ENCODE results near the gene SEZ6L2.
A peak's percentile ranks its signal among the peaks of the same experiment; 100 is the strongest.

GRCh38 chr16:29848420-29849297 is 50.7 kb downstream of the SEZ6L2 start:
- TF ChIP-seq, protein P1, sequence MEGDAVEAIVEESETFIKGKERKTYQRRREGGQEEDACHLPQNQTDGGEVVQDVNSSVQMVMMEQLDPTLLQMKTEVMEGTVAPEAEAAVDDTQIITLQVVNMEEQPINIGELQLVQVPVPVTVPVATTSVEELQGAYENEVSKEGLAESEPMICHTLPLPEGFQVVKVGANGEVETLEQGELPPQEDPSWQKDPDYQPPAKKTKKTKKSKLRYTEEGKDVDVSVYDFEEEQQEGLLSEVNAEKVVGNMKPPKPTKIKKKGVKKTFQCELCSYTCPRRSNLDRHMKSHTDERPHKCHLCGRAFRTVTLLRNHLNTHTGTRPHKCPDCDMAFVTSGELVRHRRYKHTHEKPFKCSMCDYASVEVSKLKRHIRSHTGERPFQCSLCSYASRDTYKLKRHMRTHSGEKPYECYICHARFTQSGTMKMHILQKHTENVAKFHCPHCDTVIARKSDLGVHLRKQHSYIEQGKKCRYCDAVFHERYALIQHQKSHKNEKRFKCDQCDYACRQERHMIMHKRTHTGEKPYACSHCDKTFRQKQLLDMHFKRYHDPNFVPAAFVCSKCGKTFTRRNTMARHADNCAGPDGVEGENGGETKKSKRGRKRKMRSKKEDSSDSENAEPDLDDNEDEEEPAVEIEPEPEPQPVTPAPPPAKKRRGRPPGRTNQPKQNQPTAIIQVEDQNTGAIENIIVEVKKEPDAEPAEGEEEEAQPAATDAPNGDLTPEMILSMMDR (conservative IDR thresholded peaks at IDR 0.05; ENCODE audit: low read length), result peak; percentile 92
- TF ChIP-seq EZH2phosphoT487 (IDR thresholded peaks at IDR 0.05; ENCODE audit: borderline replicate concordance), result no peak

Measured in Loucy (cell line).